ENCODE results near the gene HDAC4. TPM values are rescaled to one million over a fixed set of nuclear protein-coding genes. Genes with fewer than 3 reads are reported as not detected.

The HDAC4 gene
- total RNA-seq, 1 experiment from 2014 or later = 44.4 TPM

DNA sequence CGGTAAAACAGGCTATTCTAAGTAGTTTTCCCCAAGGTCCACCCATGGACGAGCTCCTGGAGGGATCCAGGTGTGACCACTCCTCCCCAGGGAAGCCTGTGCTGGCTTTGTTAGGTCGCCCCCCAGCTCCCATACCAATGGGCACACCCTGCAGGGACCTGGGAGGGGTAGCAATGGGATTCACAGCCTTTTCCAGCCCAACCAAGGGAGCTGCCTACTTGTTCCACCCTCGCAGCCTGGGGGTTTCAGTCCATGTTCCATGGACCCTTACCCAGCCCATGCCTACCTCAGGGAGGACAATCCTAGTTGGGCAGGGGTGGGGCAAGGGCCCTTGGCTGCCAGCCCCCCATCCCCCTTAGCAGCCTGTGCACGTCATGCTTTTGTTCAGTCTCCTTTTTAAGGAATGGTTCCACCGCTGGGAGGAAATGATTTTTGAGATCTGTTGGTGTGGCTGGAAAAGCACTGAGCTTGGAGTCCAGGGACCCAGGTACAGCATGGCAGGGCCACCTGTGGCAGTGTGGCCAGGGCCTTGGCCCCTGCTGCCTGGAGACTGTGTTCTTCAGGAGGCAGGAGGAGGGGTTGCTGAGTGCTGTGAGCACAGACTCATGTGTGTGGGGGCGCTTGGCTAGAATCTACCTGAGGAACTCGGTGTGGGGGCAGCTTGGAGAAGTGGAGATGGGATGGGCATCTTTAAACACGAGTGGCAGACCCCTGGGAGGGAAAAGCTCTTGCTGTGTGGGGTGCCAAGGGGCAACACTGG, 386.2 kb downstream of the HDAC4 start:
- Mint-ChIP-seq H3K27ac (no peak overlapping the region), H3K27me3 (ENCODE audit: low read depth) (0 out of 2 replicates have a peak, but pooled peaks cover 2% of the 10 kb centered on the region), H3K36me3 (no peaks in the 10 kb centered on the region), H3K9me3 (no peaks in the 10 kb centered on the region), H3K4me3 (no peak overlapping the region), H3K4me1 (peaks cover 2% of the 10 kb centered on the region)
- TF ChIP-seq, protein P1, sequence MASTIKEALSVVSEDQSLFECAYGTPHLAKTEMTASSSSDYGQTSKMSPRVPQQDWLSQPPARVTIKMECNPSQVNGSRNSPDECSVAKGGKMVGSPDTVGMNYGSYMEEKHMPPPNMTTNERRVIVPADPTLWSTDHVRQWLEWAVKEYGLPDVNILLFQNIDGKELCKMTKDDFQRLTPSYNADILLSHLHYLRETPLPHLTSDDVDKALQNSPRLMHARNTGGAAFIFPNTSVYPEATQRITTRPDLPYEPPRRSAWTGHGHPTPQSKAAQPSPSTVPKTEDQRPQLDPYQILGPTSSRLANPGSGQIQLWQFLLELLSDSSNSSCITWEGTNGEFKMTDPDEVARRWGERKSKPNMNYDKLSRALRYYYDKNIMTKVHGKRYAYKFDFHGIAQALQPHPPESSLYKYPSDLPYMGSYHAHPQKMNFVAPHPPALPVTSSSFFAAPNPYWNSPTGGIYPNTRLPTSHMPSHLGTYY (CRISPR knock-in tag; IDR thresholded peaks at IDR 0.05) = no peak
- no peak for TF ChIP-seq GTF2I (CRISPR knock-in tag; conservative IDR thresholded peaks at IDR 0.05)
- no peak for TF ChIP-seq NR2C2 (CRISPR knock-in tag; IDR thresholded peaks at IDR 0.05)
- POLR2A ChIA-PET = no interaction called here
- CTCF ChIA-PET = interaction anchor here (0.7 kb wide), 1 partner anchor 59 kb away, joined by 3 read pairs; no protein-coding TSS in a partner anchor
- ATAC-seq (no peak), DNase-seq (ENCODE audit: low spot score) (no peak)

DNA sequence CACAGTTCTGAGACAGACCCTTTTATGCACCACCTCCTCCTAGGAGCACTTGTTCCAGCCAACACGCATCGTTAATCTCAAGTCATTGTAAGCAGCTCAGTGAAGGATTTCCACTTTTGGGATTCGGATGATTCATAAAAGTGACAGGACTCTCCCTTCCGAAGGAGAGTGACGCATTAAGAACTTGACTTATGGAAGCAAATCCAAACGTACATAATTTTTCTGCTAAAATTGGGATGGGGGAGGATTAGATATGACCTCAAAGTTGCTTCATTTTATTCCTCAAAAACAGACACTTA, 387.2 kb downstream of the HDAC4 start:
- Mint-ChIP-seq H3K4me3 (no peak overlapping the region), H3K27ac (no peak overlapping the region), H3K36me3 (no peaks in the 10 kb centered on the region), H3K27me3 (ENCODE audit: low read depth) (0 out of 2 replicates have a peak, but pooled peaks cover 2% of the 10 kb centered on the region), H3K4me1 (peaks cover 12% of the 10 kb centered on the region), H3K9me3 (no peaks in the 10 kb centered on the region)
- ChIA-PET CTCF (no interaction called here), POLR2A (no interaction called here)
- TF ChIP-seq ESRRA (CRISPR knock-in tag; IDR thresholded peaks at IDR 0.05; ENCODE audit: borderline replicate concordance) = no peak
- TF ChIP-seq FOXP1 (CRISPR knock-in tag; IDR thresholded peaks at IDR 0.05; ENCODE audit: borderline replicate concordance) = no peak
- TF ChIP-seq, protein P2, sequence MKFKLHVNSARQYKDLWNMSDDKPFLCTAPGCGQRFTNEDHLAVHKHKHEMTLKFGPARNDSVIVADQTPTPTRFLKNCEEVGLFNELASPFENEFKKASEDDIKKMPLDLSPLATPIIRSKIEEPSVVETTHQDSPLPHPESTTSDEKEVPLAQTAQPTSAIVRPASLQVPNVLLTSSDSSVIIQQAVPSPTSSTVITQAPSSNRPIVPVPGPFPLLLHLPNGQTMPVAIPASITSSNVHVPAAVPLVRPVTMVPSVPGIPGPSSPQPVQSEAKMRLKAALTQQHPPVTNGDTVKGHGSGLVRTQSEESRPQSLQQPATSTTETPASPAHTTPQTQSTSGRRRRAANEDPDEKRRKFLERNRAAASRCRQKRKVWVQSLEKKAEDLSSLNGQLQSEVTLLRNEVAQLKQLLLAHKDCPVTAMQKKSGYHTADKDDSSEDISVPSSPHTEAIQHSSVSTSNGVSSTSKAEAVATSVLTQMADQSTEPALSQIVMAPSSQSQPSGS (CRISPR knock-in tag; IDR thresholded peaks at IDR 0.05; ENCODE audit: borderline replicate concordance, low read depth) = no peak
- TF ChIP-seq, protein P3, sequence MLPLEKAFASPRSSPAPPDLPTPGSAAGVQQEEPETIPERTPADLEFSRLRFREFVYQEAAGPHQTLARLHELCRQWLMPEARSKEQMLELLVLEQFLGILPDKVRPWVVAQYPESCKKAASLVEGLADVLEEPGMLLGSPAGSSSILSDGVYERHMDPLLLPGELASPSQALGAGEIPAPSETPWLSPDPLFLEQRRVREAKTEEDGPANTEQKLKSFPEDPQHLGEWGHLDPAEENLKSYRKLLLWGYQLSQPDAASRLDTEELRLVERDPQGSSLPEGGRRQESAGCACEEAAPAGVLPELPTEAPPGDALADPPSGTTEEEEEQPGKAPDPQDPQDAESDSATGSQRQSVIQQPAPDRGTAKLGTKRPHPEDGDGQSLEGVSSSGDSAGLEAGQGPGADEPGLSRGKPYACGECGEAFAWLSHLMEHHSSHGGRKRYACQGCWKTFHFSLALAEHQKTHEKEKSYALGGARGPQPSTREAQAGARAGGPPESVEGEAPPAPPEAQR (CRISPR knock-in tag; IDR thresholded peaks at IDR 0.05) = no peak
- TF ChIP-seq RELA (CRISPR knock-in tag; IDR thresholded peaks at IDR 0.05; ENCODE audit: borderline replicate concordance) = no peak
- no peak for TF ChIP-seq ATF1 (CRISPR knock-in tag; IDR thresholded peaks at IDR 0.05)
- no peak for TF ChIP-seq SOX15 (CRISPR knock-in tag; IDR thresholded peaks at IDR 0.05)
- TF ChIP-seq, protein P4, sequence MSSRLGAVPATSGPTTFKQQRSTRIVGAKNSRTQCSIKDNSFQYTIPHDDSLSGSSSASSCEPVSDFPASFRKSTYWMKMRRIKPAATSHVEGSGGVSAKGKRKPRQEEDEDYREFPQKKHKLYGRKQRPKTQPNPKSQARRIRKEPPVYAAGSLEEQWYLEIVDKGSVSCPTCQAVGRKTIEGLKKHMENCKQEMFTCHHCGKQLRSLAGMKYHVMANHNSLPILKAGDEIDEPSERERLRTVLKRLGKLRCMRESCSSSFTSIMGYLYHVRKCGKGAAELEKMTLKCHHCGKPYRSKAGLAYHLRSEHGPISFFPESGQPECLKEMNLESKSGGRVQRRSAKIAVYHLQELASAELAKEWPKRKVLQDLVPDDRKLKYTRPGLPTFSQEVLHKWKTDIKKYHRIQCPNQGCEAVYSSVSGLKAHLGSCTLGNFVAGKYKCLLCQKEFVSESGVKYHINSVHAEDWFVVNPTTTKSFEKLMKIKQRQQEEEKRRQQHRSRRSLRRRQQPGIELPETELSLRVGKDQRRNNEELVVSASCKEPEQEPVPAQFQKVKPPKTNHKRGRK (CRISPR knock-in tag; IDR thresholded peaks at IDR 0.05; ENCODE audit: borderline replicate concordance) = no peak
- TF ChIP-seq RORB (CRISPR knock-in tag; IDR thresholded peaks at IDR 0.05) = no peak
- no peak for ATAC-seq
- no peak for DNase-seq (ENCODE audit: low spot score)

DNA sequence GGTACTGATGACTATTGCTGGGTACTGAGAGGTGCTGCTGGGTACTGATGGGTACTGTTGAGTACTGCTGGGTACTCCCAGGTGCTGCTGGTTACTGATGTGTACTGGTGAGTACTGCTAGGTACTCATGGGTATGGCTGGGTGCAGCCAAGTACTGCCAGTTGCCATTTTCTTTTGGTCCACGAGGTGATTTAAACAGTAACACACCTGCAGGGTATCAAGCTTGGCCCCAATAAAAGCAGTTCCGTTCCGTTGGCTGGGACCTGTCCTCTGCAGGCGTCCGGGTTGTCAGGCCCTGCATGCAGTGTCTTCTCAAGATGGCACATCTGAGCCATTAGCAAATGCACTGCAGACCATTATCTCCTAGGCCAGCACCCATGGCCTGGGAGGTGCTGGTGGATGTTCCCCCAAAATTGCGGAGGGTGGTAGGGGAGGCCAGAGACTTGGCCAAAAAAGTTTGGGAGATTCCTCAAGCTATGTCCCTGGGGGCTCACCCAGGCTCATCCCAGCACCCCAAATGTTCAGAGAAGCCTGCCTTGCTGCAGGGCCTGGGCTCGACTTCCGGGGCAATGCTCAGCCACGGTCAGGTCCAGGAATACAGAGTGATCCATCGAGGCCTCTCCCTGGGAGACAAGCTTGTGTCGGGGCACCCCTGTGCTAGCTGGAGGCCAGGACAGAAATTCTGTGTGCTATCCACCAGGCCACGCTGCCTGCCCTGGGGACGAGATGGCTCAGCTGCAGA, 387.7 kb downstream of the HDAC4 start:
- no peak overlapping the region for H3K27ac Mint-ChIP-seq
- no peak for TF ChIP-seq NFYB (CRISPR knock-in tag; conservative IDR thresholded peaks at IDR 0.05; ENCODE audit: low read depth)
- no peak for TF ChIP-seq RELA (CRISPR knock-in tag; IDR thresholded peaks at IDR 0.05; ENCODE audit: borderline replicate concordance)
- TF ChIP-seq TCF7 (CRISPR knock-in tag; IDR thresholded peaks at IDR 0.05; ENCODE audit: low read depth) = no peak
- no peak for TF ChIP-seq RORB (CRISPR knock-in tag; IDR thresholded peaks at IDR 0.05)
- TF ChIP-seq, protein P2 (CRISPR knock-in tag; IDR thresholded peaks at IDR 0.05; ENCODE audit: borderline replicate concordance, low read depth) = no peak
- no peak for TF ChIP-seq ZNF423 (CRISPR knock-in tag; IDR thresholded peaks at IDR 0.05)
- no peak for TF ChIP-seq ESRRA (CRISPR knock-in tag; IDR thresholded peaks at IDR 0.05; ENCODE audit: borderline replicate concordance)
- 0 out of 2 replicates have a peak, but pooled peaks cover 2% of the 10 kb centered on the region for H3K27me3 Mint-ChIP-seq (ENCODE audit: low read depth)
- no peaks in the 10 kb centered on the region for H3K9me3 Mint-ChIP-seq
- H3K36me3 Mint-ChIP-seq = no peaks in the 10 kb centered on the region
- H3K4me1 Mint-ChIP-seq = peaks cover 13% of the 10 kb centered on the region
- ChIA-PET CTCF (no interaction called here), POLR2A (no interaction called here)
- DNase-seq (ENCODE audit: low spot score) (no peak), ATAC-seq (no peak)
- H3K4me3 Mint-ChIP-seq = no peak overlapping the region

Data from WTC11 (cell line).